Osteocyte (in vitro differentiated cells): ENCODE data around the gene REEP2. TPM values are rescaled to one million over a fixed set of nuclear protein-coding genes. Genes with fewer than 3 reads are reported as not detected.
"Not testable (repeated sequence)": the region's sequence is repeated elsewhere in the genome, so short reads cannot be mapped to it uniquely, and the experiment has no call there.

Experiments used
- DNase-seq: peaks from one replicate; pipeline ENCODE4 v3.0.0; 2021; ENCODE audit warnings: mixed read lengths; ENCODE audit not compliant: unreplicated experiment; ENCODE audit errors: extremely low spot score
- H3K27ac Mint-ChIP-seq: one replicate; pipeline ENCODE4 v1.8.0; 2021; ENCODE audit warnings: mild to moderate bottlenecking, mixed read lengths; ENCODE audit not compliant: unreplicated experiment
- H3K27me3 Mint-ChIP-seq: one replicate; pipeline ENCODE4 v1.8.0; 2021; ENCODE audit warnings: mixed read lengths; ENCODE audit not compliant: unreplicated experiment
- H3K36me3 Mint-ChIP-seq: one replicate; pipeline ENCODE4 v1.8.0; 2021; ENCODE audit warnings: mixed read lengths; ENCODE audit not compliant: unreplicated experiment
- H3K4me1 Mint-ChIP-seq: one replicate; pipeline ENCODE4 v1.8.0; 2021; ENCODE audit warnings: mixed read lengths; ENCODE audit not compliant: unreplicated experiment
- H3K4me3 Mint-ChIP-seq: one replicate; pipeline ENCODE4 v1.8.0; 2021; ENCODE audit warnings: mild to moderate bottlenecking, moderate library complexity, mixed read lengths; ENCODE audit not compliant: unreplicated experiment
- H3K9me3 Mint-ChIP-seq: one replicate; pipeline ENCODE4 v1.8.0; 2021; ENCODE audit warnings: mixed read lengths; ENCODE audit not compliant: unreplicated experiment
- CTCF ChIP-seq: fragments of 200-600 bp; sonication (generic); IDR thresholded peaks from 2 replicates; pipeline ENCODE4 v1.5.0; 2021; ENCODE audit warnings: antibody characterized with exemption, mild to moderate bottlenecking, moderate library complexity
- long read RNA-seq: library from polyadenylated mRNA; unstranded; transcript quantifications from one replicate; pipeline ENCODE4 v2.0.0, GENCODE V29; 2021
- total RNA-seq: library from RNA; stranded (reverse); gene quantifications from 2 replicates; pipeline ENCODE4 v1.2.1, GENCODE V29; 2021

Gene REEP2
- total RNA-seq, result 15.4 and 18.3 TPM in 2 replicates
- long read RNA-seq, partial matches to known transcripts, result 0 of 1 reads
- long read RNA-seq, other reads (novel, unspliced or antisense), result 0 of 1 reads

- no peaks in the 10 kb centered on the region for H3K27me3 Mint-ChIP-seq
- H3K36me3 Mint-ChIP-seq, result peaks cover 13% of the 10 kb centered on the region
- H3K4me1 Mint-ChIP-seq, result peaks cover 20% of the 10 kb centered on the region
- H3K9me3 Mint-ChIP-seq, result no peaks in the 10 kb centered on the region
- peak within 1 kb of the TSS; percentile 75 for H3K27ac Mint-ChIP-seq
- no peak for DNase-seq
- no peak for TF ChIP-seq CTCF
- H3K4me3 Mint-ChIP-seq, result peak within 1 kb of the TSS; percentile 79
These were observed at the start of gene REEP2 for GRCh38 chr5:138438724-138439476. TSS of gene REEP2 (plus strand) at chr5:138439057. CDS start at chr5:138439209, 152 bp downstream.

GRCh38 chr5:138389332-138389731 is 49.5 kb upstream of the REEP2 start:
- no peak for TF ChIP-seq CTCF
- Mint-ChIP-seq H3K36me3 (peaks cover 49% of the 10 kb centered on the region), H3K9me3 (no peaks in the 10 kb centered on the region), H3K4me1 (no peaks in the 10 kb centered on the region), H3K27ac (no peak overlapping the region), H3K4me3 (no peak overlapping the region), H3K27me3 (no peaks in the 10 kb centered on the region)
- no peak for DNase-seq

- not testable (repeated sequence) for H3K27ac Mint-ChIP-seq, H3K27me3 Mint-ChIP-seq, H3K4me3 Mint-ChIP-seq, H3K4me1 Mint-ChIP-seq, H3K9me3 Mint-ChIP-seq
- DNase-seq, result peak; percentile 42
- H3K36me3 Mint-ChIP-seq, result peaks cover 55% of the 10 kb centered on the region
These were observed 48.9 kb upstream of the REEP2 start for GRCh38 chr5:138389911-138390310.

GRCh38 chr5:138391859-138392386 is 46.9 kb upstream of the REEP2 start:
- no peak overlapping the region for H3K27ac Mint-ChIP-seq
- no peak for DNase-seq
- no peaks in the 10 kb centered on the region for H3K9me3 Mint-ChIP-seq
- H3K36me3 Mint-ChIP-seq, result peaks cover 48% of the 10 kb centered on the region
- H3K27me3 Mint-ChIP-seq, result no peaks in the 10 kb centered on the region
- H3K4me1 Mint-ChIP-seq, result no peaks in the 10 kb centered on the region
- no peak overlapping the region for H3K4me3 Mint-ChIP-seq
- TF ChIP-seq CTCF, result no peak

- H3K4me1 Mint-ChIP-seq, result no peaks in the 10 kb centered on the region
- no peak for TF ChIP-seq CTCF
- no peak overlapping the region for H3K4me3 Mint-ChIP-seq
- no peak for DNase-seq
- H3K27me3 Mint-ChIP-seq, result no peaks in the 10 kb centered on the region
- peaks cover 47% of the 10 kb centered on the region for H3K36me3 Mint-ChIP-seq
- no peak overlapping the region for H3K27ac Mint-ChIP-seq
- no peaks in the 10 kb centered on the region for H3K9me3 Mint-ChIP-seq
These were observed 36.2 kb upstream of the REEP2 start for GRCh38 chr5:138402640-138403039.
